ENCODE measurements around the gene IFNA16. TPM values are rescaled to one million over a fixed set of nuclear protein-coding genes. Genes with fewer than 3 reads are reported as not detected.
"Not testable (repeated sequence)": the region's sequence is repeated elsewhere in the genome, so short reads cannot be mapped to it uniquely, and the experiment has no call there.

IFNA16 gene
- not detected for polyA plus RNA-seq (ENCODE audit: insufficient read length)

GRCh38 chr9:21217211-21217610, at the start of gene IFNA16:
IFNA16 (minus strand) TSS chr9:21217311; CDS start chr9:21217305, 6 bp downstream.
- DNase-seq (ENCODE audit: low read depth) = not testable (repeated sequence)

GRCh38 chr9:21265421-21266189, 48.5 kb upstream of the IFNA16 start:
- DNase-seq (ENCODE audit: low read depth) = no peak

- no peak for DNase-seq (ENCODE audit: low read depth)
These were observed 38.6 kb upstream of the IFNA16 start for GRCh38 chr9:21255538-21256212.

DNA sequence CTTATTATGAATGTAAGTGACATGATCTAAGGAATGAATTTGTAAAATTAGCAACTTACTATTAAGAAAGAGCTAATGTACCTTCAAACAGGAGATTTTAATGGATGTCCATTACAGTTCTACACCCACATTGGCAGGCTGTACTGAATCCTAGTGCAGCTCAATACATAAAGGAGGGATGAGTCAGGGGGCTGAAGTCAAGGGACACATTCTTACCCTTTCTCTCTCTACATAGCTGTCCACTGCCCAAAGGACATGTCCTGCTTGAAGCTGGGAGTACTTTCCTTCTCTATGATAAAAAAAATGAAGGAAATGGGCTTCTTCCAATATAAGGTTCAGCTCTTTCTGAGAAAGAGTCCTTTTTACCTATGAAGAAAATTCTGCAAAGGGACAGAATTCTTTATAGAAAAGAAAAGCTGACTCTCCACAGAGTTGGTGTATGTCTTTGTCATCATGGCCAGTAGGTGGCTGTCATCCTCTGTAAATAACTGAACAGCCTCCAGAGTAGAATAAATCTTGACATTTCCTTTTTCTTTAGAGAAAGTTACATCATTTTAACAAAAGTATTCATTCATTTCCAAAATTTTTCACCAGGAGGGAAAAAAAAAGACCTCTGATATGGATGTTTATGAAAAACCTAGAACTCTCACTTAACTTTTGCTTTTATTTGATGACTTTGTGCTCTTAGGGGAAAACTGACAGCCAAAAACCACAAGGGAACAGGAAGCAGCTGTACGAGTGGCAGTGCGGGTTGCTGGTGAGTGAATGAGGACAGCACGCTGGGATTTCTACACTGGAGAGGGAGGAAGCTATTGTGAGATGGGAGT, 35.8 kb upstream of the IFNA16 start:
- DNase-seq (ENCODE audit: low read depth) = peak; percentile 19

DNA sequence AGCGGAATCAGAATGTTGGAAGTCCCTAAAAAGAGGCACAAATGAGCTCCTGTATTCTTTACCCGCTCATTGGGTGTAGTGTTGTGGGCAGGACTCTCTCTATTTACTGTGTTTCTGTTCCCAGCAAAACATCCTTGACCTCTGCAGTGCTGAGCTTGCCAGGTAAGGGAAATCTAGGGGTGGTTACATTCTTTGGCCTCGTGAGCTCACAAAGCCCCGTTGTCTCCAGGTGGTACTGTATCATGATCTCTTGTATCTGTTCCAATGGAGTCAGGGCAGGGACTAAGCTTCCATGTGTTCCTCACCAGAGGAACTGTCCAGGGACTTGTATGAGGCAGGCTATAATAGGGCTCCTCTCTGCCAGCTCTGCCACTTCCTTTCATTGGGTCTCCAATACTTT, 34.5 kb upstream of the IFNA16 start:
- DNase-seq (ENCODE audit: low read depth) = no peak

DNA sequence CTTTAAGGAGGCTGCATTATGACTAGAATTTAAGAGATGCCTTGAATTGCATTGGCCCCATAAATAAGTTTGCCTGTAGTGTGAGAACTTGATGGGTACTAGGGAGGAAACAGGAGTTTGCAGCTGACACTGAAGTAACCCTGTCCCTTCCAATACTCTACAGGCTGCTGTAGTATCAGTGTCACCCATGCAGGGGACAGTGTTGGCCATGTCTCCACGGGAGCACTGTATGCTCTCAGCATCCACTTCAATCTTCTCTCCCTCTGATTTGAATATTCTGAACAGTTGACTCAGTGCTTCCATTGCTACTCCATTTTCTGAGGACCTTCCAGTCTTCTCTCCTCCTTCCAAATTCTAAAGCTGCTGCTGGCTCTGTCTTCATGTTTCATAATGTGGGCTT, 34.1 kb upstream of the IFNA16 start:
- no peak for DNase-seq (ENCODE audit: low read depth)

DNA sequence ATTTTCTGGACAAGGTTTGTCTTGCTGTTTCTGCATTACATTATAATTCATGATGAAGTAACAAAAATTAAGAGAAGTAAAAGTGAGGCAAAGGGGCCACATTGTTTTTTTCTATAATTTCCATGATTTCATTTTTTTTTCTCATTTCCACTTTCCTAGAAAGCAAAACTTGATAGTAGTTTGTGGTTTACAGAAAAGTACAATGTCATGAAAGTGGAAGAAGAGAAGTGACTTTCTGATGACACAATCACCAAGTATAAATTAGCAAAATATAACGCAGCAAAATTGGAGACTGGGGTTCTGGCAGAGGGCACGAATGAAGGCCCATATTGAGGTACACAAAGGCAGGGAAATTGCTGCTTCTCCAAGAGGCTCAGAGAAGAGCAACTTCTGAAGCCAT, 27.7 kb upstream of the IFNA16 start:
- no peak for DNase-seq (ENCODE audit: low read depth)

DNA sequence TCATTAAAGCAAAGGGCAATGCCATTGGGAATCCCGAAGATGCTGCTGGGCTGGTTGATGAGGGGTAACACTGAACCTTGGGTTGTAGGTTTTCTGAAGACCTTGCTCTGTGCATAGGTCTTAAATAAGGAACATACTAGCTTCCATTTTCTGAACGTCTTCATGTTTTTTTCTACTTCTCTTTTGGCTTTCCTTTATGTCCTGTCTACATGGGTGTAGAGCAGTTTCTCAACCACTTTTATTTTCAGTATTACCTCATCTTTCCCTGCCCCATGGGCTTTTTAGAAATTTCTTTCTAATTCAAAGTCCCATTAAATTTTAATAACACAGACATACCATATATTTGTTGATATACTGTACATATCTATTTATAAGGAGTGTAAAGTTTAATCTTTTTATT, 22.8 kb upstream of the IFNA16 start, which contains the start of gene IFNA14:
Gene IFNA14, minus strand, starts transcription at position 95 of the 400 bp plus-strand sequence. Its CDS starts 70 bp downstream, at position 25.
- DNase-seq (ENCODE audit: low read depth) = no peak

- not testable (repeated sequence) for DNase-seq (ENCODE audit: low read depth)
These were observed 19.2 kb upstream of the IFNA16 start for GRCh38 chr9:21236360-21236714.

DNA sequence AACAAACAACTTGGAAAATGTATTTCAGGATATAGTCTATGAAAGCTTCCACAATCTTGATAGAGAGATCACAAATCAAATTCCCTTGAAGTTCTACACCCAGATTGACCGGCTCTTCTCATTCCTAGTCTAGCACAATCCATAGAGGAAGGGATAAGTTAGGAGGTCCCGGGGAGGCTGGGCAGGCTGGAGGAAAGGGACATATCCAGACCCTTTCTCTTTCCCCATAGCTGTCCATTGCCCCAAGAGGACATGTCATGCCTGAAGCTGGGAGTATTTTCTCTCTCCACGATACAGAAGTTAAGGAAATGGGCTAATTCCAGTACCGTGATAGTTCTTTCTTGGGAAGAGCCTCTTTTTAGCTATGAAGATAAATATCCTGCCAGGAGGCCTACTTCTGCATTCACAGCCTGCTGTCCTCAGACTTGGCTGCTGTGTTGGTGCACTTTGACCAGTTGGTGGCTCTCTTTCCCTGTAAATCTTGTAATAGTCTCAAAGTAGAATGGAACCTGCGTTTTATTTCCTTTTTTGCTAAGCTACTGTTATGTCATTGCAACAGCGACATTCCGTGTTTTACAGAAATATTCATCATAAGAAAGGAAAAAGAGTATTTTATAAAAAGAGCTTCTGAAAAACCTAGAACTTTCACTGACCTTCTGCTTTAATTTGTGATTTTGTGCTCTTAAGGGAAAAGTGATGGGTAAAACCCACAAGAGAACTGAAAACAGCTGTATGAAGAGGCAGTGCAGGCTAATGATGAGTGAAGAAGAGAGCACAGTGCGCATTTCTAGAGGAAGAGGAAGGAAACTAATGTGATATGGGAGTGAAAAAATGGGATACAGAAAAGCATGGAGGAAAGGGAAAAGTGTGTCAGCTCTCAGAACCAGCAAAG, 18.6 kb upstream of the IFNA16 start:
- DNase-seq (ENCODE audit: low read depth) = peak; percentile 17

GRCh38 chr9:21234153-21234687, 17.1 kb upstream of the IFNA16 start:
- DNase-seq (ENCODE audit: low read depth) = no peak

DNA sequence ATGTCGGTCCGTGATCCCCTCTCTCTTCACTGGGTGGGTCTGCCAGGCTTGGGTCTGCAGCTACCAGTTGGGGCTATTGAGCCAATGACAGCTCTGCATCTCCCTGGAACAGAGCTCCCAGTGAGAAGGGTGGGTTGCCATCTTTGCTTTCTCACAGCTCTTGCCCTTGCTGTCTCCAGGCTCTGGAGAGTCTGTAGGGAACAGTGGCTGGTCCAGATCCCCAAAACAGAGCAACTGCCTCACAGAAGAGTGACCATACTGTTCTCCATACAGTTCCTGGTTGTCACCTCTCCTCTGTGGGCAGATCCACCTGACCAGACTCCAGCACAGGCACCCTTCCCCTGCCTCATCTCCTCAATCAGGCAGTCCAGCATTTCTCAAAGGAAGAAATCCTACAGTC, 16.1 kb upstream of the IFNA16 start:
- no peak for DNase-seq (ENCODE audit: low read depth)

- no peak for DNase-seq (ENCODE audit: low read depth)
These were observed 11.0 kb upstream of the IFNA16 start, which contains the start of gene IFNA17 for GRCh38 chr9:21228122-21228521. IFNA17 (minus strand) TSS chr9:21228222; CDS start chr9:21228173, 49 bp downstream.

GRCh38 chr9:21213411-21214326, 3.4 kb downstream of the IFNA16 start:
- not testable (repeated sequence) for DNase-seq (ENCODE audit: low read depth)

DNA sequence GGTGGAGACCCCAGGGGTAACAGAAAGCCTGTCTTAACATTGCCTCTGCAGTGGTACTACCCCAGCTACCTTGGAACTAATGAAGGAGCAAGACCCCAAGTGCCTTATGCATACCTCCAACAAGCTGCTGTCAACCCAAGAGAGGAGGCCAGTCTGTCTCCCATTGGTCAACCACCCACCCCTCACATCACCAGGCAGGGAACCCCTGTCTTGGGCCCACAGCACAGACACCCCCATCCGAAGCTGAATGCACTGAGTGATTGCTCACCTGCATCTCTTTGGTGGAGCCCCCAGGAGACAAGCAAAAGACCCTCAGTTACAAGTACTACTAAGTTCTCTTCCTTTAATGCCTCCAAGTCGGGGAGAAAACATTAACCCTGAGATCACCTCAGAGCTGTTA, 5.0 kb downstream of the IFNA16 start:
- DNase-seq (ENCODE audit: low read depth) = not testable (repeated sequence)

DNA sequence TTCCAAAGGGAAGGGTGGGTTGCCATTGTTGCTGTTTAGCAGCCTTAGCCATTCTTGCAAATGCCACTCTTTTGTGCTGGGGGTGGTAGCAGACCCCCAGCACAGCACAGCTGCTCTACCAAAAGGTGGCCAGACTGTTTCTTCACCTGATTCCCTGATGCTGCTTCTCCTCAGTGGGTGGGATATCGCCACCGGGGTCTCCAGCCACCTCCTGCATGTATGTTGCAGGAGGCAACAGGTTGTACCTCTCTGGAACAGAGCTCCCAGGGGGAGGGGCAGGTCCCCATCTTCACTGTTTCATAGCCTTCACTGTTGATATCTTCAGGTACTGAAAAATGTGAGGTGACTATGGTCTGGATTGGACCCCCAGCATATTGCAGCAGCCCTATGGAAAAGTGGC, 6.3 kb downstream of the IFNA16 start:
- not testable (repeated sequence) for DNase-seq (ENCODE audit: low read depth)

DNA sequence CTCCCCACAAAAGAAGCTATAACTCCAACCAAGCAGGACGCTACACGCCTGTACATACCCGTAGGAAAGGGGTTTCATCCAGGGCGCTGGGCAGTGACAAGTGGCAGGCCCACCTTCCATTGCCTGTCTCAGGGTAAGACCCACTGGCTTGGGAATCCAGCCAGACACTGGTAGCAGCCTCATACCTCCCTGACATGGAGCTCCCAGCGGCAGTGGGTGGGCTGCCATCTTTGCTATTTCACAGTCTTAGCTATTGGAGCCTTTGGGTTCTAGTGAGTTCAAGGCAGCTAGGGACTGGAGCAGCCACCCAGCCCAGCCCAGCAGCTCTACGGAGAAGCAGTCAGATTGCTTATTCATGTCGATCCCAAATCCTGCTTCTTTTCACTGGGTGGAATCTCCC, 6.8 kb downstream of the IFNA16 start:
- no peak for DNase-seq (ENCODE audit: low read depth)

GRCh38 chr9:21207043-21207442, 10.1 kb downstream of the IFNA16 start, which contains the start of gene IFNA10:
IFNA10 (minus strand) TSS chr9:21207143; CDS start chr9:21207097, 46 bp downstream.
- not testable (repeated sequence) for DNase-seq (ENCODE audit: low read depth)

GRCh38 chr9:21205204-21205603, 11.9 kb downstream of the IFNA16 start:
- no peak for DNase-seq (ENCODE audit: low read depth)

Data from forelimb muscle (tissue), 1 donor.